GM19395 (cell line): ENCODE measurements around the gene ZDHHC14.

Experiments
- ATAC-seq: cut with Tn5 transposase; IDR thresholded peaks from one replicate; pipeline ENCODE4 v1.9.1; 2021; ENCODE audit warnings: mild to moderate bottlenecking, moderate library complexity; ENCODE audit not compliant: unreplicated experiment

The ZDHHC14 gene

GRCh38 chr6:157488058-157488457, 107.1 kb downstream of the ZDHHC14 start:
- ATAC-seq, result no peak

- ATAC-seq, result no peak
Measured at GRCh38 chr6:157488716-157489118, 107.7 kb downstream of the ZDHHC14 start.

- no peak for ATAC-seq
Measured at GRCh38 chr6:157490611-157491269, 109.8 kb downstream of the ZDHHC14 start.

GRCh38 chr6:157491571-157492232, 110.7 kb downstream of the ZDHHC14 start:
- no peak for ATAC-seq

- ATAC-seq, result no peak
Measured at GRCh38 chr6:157492249-157492648, 111.3 kb downstream of the ZDHHC14 start.

GRCh38 chr6:157492741-157493140, 111.8 kb downstream of the ZDHHC14 start:
- no peak for ATAC-seq

GRCh38 chr6:157493173-157493572, 112.2 kb downstream of the ZDHHC14 start:
- no peak for ATAC-seq

- ATAC-seq, result no peak
Measured at GRCh38 chr6:157493576-157493975, 112.6 kb downstream of the ZDHHC14 start.

GRCh38 chr6:157494132-157494710, 113.2 kb downstream of the ZDHHC14 start:
- ATAC-seq, result no peak

GRCh38 chr6:157496534-157497095, 115.6 kb downstream of the ZDHHC14 start:
- no peak for ATAC-seq

- ATAC-seq, result no peak
Measured at GRCh38 chr6:157497579-157497978, 116.6 kb downstream of the ZDHHC14 start.

GRCh38 chr6:157498817-157499216, 117.8 kb downstream of the ZDHHC14 start:
- no peak for ATAC-seq

GRCh38 chr6:157500022-157500421, 119.0 kb downstream of the ZDHHC14 start:
- ATAC-seq, result no peak

- no peak for ATAC-seq
Measured at GRCh38 chr6:157503018-157503747, 122.2 kb downstream of the ZDHHC14 start.

GRCh38 chr6:157505912-157506491, 125.0 kb downstream of the ZDHHC14 start:
- ATAC-seq, result no peak

- ATAC-seq, result no peak
Measured at GRCh38 chr6:157510323-157511188, 129.6 kb downstream of the ZDHHC14 start.

GRCh38 chr6:157511682-157512381, 130.8 kb downstream of the ZDHHC14 start:
- ATAC-seq, result no peak

GRCh38 chr6:157512382-157512682, 131.3 kb downstream of the ZDHHC14 start:
- ATAC-seq, result no peak

- ATAC-seq, result no peak
Measured at GRCh38 chr6:157513004-157513603, 132.1 kb downstream of the ZDHHC14 start.
